ENCODE measurements around the gene GAS2. TPM values are rescaled to one million over a fixed set of nuclear protein-coding genes. Genes with fewer than 3 reads are reported as not detected.

GAS2 gene
- polyA plus RNA-seq, 1 donor from 2014 or later: 8.0 TPM

- Histone ChIP-seq H4K20me1 (ENCODE audit: insufficient read depth) (no peaks in the 10 kb centered on the region), H3K9ac (ENCODE audit: low read length) (no peak overlapping the region), H3F3A (ENCODE audit: insufficient read depth, low read length, poor library complexity, severe bottlenecking) (no peaks in the 10 kb centered on the region), H2AFZ (ENCODE audit: low read depth, low read length) (no peak overlapping the region), H3K9me2 (ENCODE audit: insufficient read depth, low read length) (no peaks in the 10 kb centered on the region), H3K4me2 (ENCODE audit: low read length) (no peak overlapping the region), H3K9me3 (ENCODE audit: low read length) (no peaks in the 10 kb centered on the region), H3K79me2 (replicated peaks; ENCODE audit: insufficient read depth, low read length) (no peaks in the 10 kb centered on the region), H3K4me3 (ENCODE audit: low read length) (no peak overlapping the region), H3K36me3 (ENCODE audit: insufficient read depth, low read length) (no peaks in the 10 kb centered on the region), H3K27me3 (ENCODE audit: insufficient read depth, low read depth, low read length) (no peaks in the 10 kb centered on the region), H3K27ac (ENCODE audit: low read length) (no peak overlapping the region)
- no peak for TF ChIP-seq EZH2 (IDR thresholded peaks at IDR 0.05; ENCODE audit: borderline replicate concordance, insufficient read depth, low read length, poor library complexity, severe bottlenecking)
- TF ChIP-seq POLR2AphosphoS5 (IDR thresholded peaks at IDR 0.05): no peak
- TF ChIP-seq SMC3 (conservative IDR thresholded peaks at IDR 0.05; ENCODE audit: poor library complexity): no peak
- no peak for TF ChIP-seq TAF1 (IDR thresholded peaks at IDR 0.05; ENCODE audit: low read depth)
- no peak for TF ChIP-seq REST (IDR thresholded peaks at IDR 0.05; ENCODE audit: borderline replicate concordance)
- TF ChIP-seq CTCF (IDR thresholded peaks at IDR 0.05; ENCODE audit: poor library complexity, severe bottlenecking): no peak
- no peak for TF ChIP-seq EP300 (conservative IDR thresholded peaks at IDR 0.05; ENCODE audit: poor library complexity, severe bottlenecking)
- no peak for TF ChIP-seq RAD21 (conservative IDR thresholded peaks at IDR 0.05)
- no peak for TF ChIP-seq MXI1 (conservative IDR thresholded peaks at IDR 0.05; ENCODE audit: poor library complexity, severe bottlenecking)
Measured at GRCh38 chr11:22809893-22810292, 143.5 kb downstream of the GAS2 start.

GRCh38 chr11:22822203-22822602, 155.8 kb downstream of the GAS2 start:
- Histone ChIP-seq H3K9me3 (ENCODE audit: low read length) (no peaks in the 10 kb centered on the region), H3K4me3 (ENCODE audit: low read length) (no peak overlapping the region), H3K36me3 (ENCODE audit: insufficient read depth, low read length) (peaks cover 4% of the 10 kb centered on the region), H3K27me3 (ENCODE audit: insufficient read depth, low read depth, low read length) (no peaks in the 10 kb centered on the region), H3K9ac (ENCODE audit: low read length) (no peak overlapping the region), H2AFZ (ENCODE audit: low read depth, low read length) (no peak overlapping the region), H4K20me1 (ENCODE audit: insufficient read depth) (no peaks in the 10 kb centered on the region), H3K27ac (ENCODE audit: low read length) (no peak overlapping the region), H3K79me2 (replicated peaks; ENCODE audit: insufficient read depth, low read length) (no peaks in the 10 kb centered on the region), H3K9me2 (ENCODE audit: insufficient read depth, low read length) (no peaks in the 10 kb centered on the region), H3F3A (ENCODE audit: insufficient read depth, low read length, poor library complexity, severe bottlenecking) (no peaks in the 10 kb centered on the region), H3K4me2 (ENCODE audit: low read length) (no peak overlapping the region)
- TF ChIP-seq TAF1 (IDR thresholded peaks at IDR 0.05; ENCODE audit: low read depth) (no peak), SMC3 (conservative IDR thresholded peaks at IDR 0.05; ENCODE audit: poor library complexity) (peak; percentile 51), CTCF (IDR thresholded peaks at IDR 0.05; ENCODE audit: poor library complexity, severe bottlenecking) (peak; percentile 52), REST (IDR thresholded peaks at IDR 0.05; ENCODE audit: borderline replicate concordance) (no peak), MXI1 (conservative IDR thresholded peaks at IDR 0.05; ENCODE audit: poor library complexity, severe bottlenecking) (no peak), RAD21 (conservative IDR thresholded peaks at IDR 0.05) (peak; percentile 55)

Measured in neural cell (in vitro differentiated cells).